ENCODE results near the gene PREB. TPM values are rescaled to one million over a fixed set of nuclear protein-coding genes. Genes with fewer than 3 reads are reported as not detected.
A peak's percentile ranks its signal among the peaks of the same experiment; 100 is the strongest.
"Not testable (repeated sequence)": the region's sequence is repeated elsewhere in the genome, so short reads cannot be mapped to it uniquely, and the experiment has no call there.

The PREB gene
- 10 to 100 TPM; 49.8 to 52.9 TPM for total RNA-seq

- DNase-seq (ENCODE audit: low spot score in 2 of 2) (peak; percentile 99 to 100), ATAC-seq (peak; percentile 96 to 97)
- Mint-ChIP-seq H3K9me3 (no peaks in the 10 kb centered on the region), H3K27ac (peak within 1 kb of the TSS; percentile 91 to 98), H3K36me3 (peaks cover 14 to 16% of the 10 kb centered on the region in 2 donors)
Measured at GRCh38 chr2:27133905-27134780, at the start of gene PREB. Gene PREB (minus strand): TSS chr2:27134636. CDS start chr2:27134421, 215 bp downstream.

GRCh38 chr2:27184115-27184514, 49.7 kb upstream of the PREB start:
- ATAC-seq = no peak
- H3K9me3 Mint-ChIP-seq = no peaks in the 10 kb centered on the region
- H3K36me3 Mint-ChIP-seq = no peaks in the 10 kb centered on the region
- DNase-seq (ENCODE audit: low spot score in 2 of 2) = no peak
- no peak overlapping the region for H3K27ac Mint-ChIP-seq

- DNase-seq (ENCODE audit: low spot score in 2 of 2) (no peak), ATAC-seq (no peak)
- Mint-ChIP-seq H3K9me3 (no peaks in the 10 kb centered on the region), H3K36me3 (no peaks in the 10 kb centered on the region), H3K27ac (no peak overlapping the region)
Measured at GRCh38 chr2:27182346-27182745, 47.9 kb upstream of the PREB start.

- Mint-ChIP-seq H3K9me3 (no peaks in the 10 kb centered on the region), H3K36me3 (no peaks in the 10 kb centered on the region), H3K27ac (no peak overlapping the region)
- no peak for ATAC-seq
- DNase-seq (ENCODE audit: low spot score in 2 of 2) = no peak
Measured at GRCh38 chr2:27179344-27180000, 45.0 kb upstream of the PREB start.

GRCh38 chr2:27178469-27178868, 44.0 kb upstream of the PREB start:
- ATAC-seq (no peak), DNase-seq (ENCODE audit: low spot score in 2 of 2) (no peak)
- H3K27ac Mint-ChIP-seq = no peak overlapping the region
- no peaks in the 10 kb centered on the region for H3K36me3 Mint-ChIP-seq
- no peaks in the 10 kb centered on the region for H3K9me3 Mint-ChIP-seq

GRCh38 chr2:27177441-27178351, 43.3 kb upstream of the PREB start:
- ATAC-seq = no peak
- DNase-seq (ENCODE audit: low spot score in 2 of 2) = no peak
- no peaks in the 10 kb centered on the region for H3K36me3 Mint-ChIP-seq
- no peak overlapping the region for H3K27ac Mint-ChIP-seq
- no peaks in the 10 kb centered on the region for H3K9me3 Mint-ChIP-seq

- H3K9me3 Mint-ChIP-seq; H3K27ac Mint-ChIP-seq; DNase-seq (ENCODE audit: low spot score in 2 of 2); ATAC-seq; H3K36me3 Mint-ChIP-seq: not testable (repeated sequence)
Measured at GRCh38 chr2:27175781-27176180, 41.3 kb upstream of the PREB start.

GRCh38 chr2:27175330-27175729, 40.9 kb upstream of the PREB start:
- no peak for ATAC-seq
- no peak overlapping the region for H3K27ac Mint-ChIP-seq
- H3K36me3 Mint-ChIP-seq = no peaks in the 10 kb centered on the region
- H3K9me3 Mint-ChIP-seq = no peaks in the 10 kb centered on the region
- no peak for DNase-seq (ENCODE audit: low spot score in 2 of 2)

- Mint-ChIP-seq H3K36me3 (no peaks in the 10 kb centered on the region), H3K9me3 (no peaks in the 10 kb centered on the region), H3K27ac (no peak overlapping the region)
- ATAC-seq = no peak
- DNase-seq (ENCODE audit: low spot score in 2 of 2) = no peak
Measured at GRCh38 chr2:27174638-27175037, 40.2 kb upstream of the PREB start.

- DNase-seq (ENCODE audit: low spot score in 2 of 2) (no peak), ATAC-seq (no peak)
- H3K9me3 Mint-ChIP-seq = no peaks in the 10 kb centered on the region
- no peak overlapping the region for H3K27ac Mint-ChIP-seq
- no peaks in the 10 kb centered on the region for H3K36me3 Mint-ChIP-seq
Measured at GRCh38 chr2:27171351-27171848, 37.0 kb upstream of the PREB start.

GRCh38 chr2:27170581-27171337, 36.3 kb upstream of the PREB start:
- H3K27ac Mint-ChIP-seq = no peak overlapping the region
- H3K9me3 Mint-ChIP-seq = no peaks in the 10 kb centered on the region
- ATAC-seq = no peak
- no peaks in the 10 kb centered on the region for H3K36me3 Mint-ChIP-seq
- no peak for DNase-seq (ENCODE audit: low spot score in 2 of 2)

GRCh38 chr2:27164960-27165763, 30.7 kb upstream of the PREB start:
- DNase-seq (ENCODE audit: low spot score in 2 of 2) (no peak), ATAC-seq (no peak)
- no peaks in the 10 kb centered on the region for H3K36me3 Mint-ChIP-seq
- no peaks in the 10 kb centered on the region for H3K9me3 Mint-ChIP-seq
- no peak overlapping the region for H3K27ac Mint-ChIP-seq

- DNase-seq (ENCODE audit: low spot score in 2 of 2) = no peak
- H3K27ac Mint-ChIP-seq = peak overlapping the region in 1 of 2 donors; percentile 61
- no peak for ATAC-seq
- H3K9me3 Mint-ChIP-seq = no peaks in the 10 kb centered on the region
- no peaks in the 10 kb centered on the region for H3K36me3 Mint-ChIP-seq
Measured at GRCh38 chr2:27162151-27163121, 28.0 kb upstream of the PREB start.

- no peak overlapping the region for H3K27ac Mint-ChIP-seq
- no peaks in the 10 kb centered on the region for H3K9me3 Mint-ChIP-seq
- DNase-seq (ENCODE audit: low spot score in 2 of 2) (no peak), ATAC-seq (no peak)
- no peaks in the 10 kb centered on the region for H3K36me3 Mint-ChIP-seq
Measured at GRCh38 chr2:27160191-27160590, 25.8 kb upstream of the PREB start.
